HepG2 (cell line): ENCODE data around the gene HBM. TPM values are rescaled to one million over a fixed set of nuclear protein-coding genes. Genes with fewer than 3 reads are reported as not detected.

Experiments used
- AKAP8 ChIP-seq: sonication (generic); formaldehyde crosslinking; IDR thresholded peaks from 2 replicates; pipeline ENCODE4 v1.5.1; 2020; ENCODE audit warnings: mild to moderate bottlenecking, missing genetic modification reagents
- CHD4 ChIP-seq: fragments of 200-600 bp; sonication (generic); IDR thresholded peaks from 2 replicates; pipeline ENCODE4 v1.7.0; 2017; ENCODE audit warnings: mild to moderate bottlenecking, low read length, borderline replicate concordance
- HCFC1 ChIP-seq: fragments of 150-350 bp; IDR thresholded peaks from 2 replicates; pipeline ENCODE4 v1.6.1; 2014; ENCODE audit warnings: low read depth, low read length
- HDAC1 ChIP-seq: sonication (generic); formaldehyde crosslinking; IDR thresholded peaks from 2 replicates; pipeline ENCODE4 v1.5.1; 2020; ENCODE audit warnings: mild to moderate bottlenecking, missing genetic modification reagents
- KLF11 ChIP-seq: IDR thresholded peaks from 2 replicates; pipeline ENCODE4 v1.6.1; 2016; ENCODE audit warnings: missing compliant biosample characterization
- KLF9 ChIP-seq: IDR thresholded peaks from 2 replicates; pipeline ENCODE4 v1.6.1; 2016; ENCODE audit warnings: low read depth
- NCOR1 ChIP-seq: fragments of 200-600 bp; sonication (generic); IDR thresholded peaks from 2 replicates; pipeline ENCODE4 v1.7.0; 2017; ENCODE audit warnings: antibody characterized with exemption, low read length, borderline replicate concordance
- NFIC ChIP-seq: IDR thresholded peaks from 2 replicates; pipeline ENCODE4 v1.6.1; 2012; ENCODE audit warnings: mild to moderate bottlenecking, low read length, inconsistent platforms
- ONECUT2 ChIP-seq: sonication (generic); formaldehyde crosslinking; IDR thresholded peaks from 2 replicates; pipeline ENCODE4 v1.4.0; 2020; ENCODE audit warnings: missing genetic modification reagents
- PHB2 ChIP-seq: fragments of 450-650 bp; IDR thresholded peaks from 2 replicates; pipeline ENCODE4 v1.6.1; 2018; ENCODE audit not compliant: partially characterized antibody
- PHF5A ChIP-seq: IDR thresholded peaks from one replicate; pipeline ENCODE4 v1.6.1; 2018; ENCODE audit warnings: low read depth, missing genetic modification reagents; ENCODE audit not compliant: unreplicated experiment
- PHF8 ChIP-seq: sonication (generic); formaldehyde crosslinking; IDR thresholded peaks from 2 replicates; pipeline ENCODE4 v1.5.0; 2020; ENCODE audit warnings: missing genetic modification reagents
- PLRG1 ChIP-seq: fragments of 450-650 bp; conservative IDR thresholded peaks from 2 replicates; pipeline ENCODE4 v1.6.1; 2016
- TAF1 ChIP-seq: sonication (generic); formaldehyde crosslinking; IDR thresholded peaks from 2 replicates; pipeline ENCODE4 v1.4.0; 2020; ENCODE audit warnings: missing genetic modification reagents
- YY1 ChIP-seq: IDR thresholded peaks from 2 replicates; pipeline ENCODE4 v1.6.1; 2011; ENCODE audit warnings: low read length, low read depth, moderate library complexity, mild to moderate bottlenecking; ENCODE audit not compliant: insufficient read depth, insufficient replicate concordance
- ZNF121 ChIP-seq: sonication (generic); formaldehyde crosslinking; IDR thresholded peaks from 2 replicates; pipeline ENCODE4 v1.5.0; 2020; ENCODE audit warnings: mild to moderate bottlenecking, missing genetic modification reagents
- ZNF260 ChIP-seq: sonication (generic); formaldehyde crosslinking; IDR thresholded peaks from 2 replicates; pipeline ENCODE4 v1.4.0; 2020; ENCODE audit warnings: missing genetic modification reagents, low read depth, mild to moderate bottlenecking, borderline replicate concordance
- ZNF331 ChIP-seq: sonication (generic); formaldehyde crosslinking; IDR thresholded peaks from 2 replicates; pipeline ENCODE4 v1.4.0; 2020; ENCODE audit warnings: missing genetic modification reagents
- ZNF577 ChIP-seq: sonication (generic); formaldehyde crosslinking; IDR thresholded peaks from 2 replicates; pipeline ENCODE4 v1.4.0; 2020; ENCODE audit warnings: mild to moderate bottlenecking, low read depth, missing genetic modification reagents, borderline replicate concordance
- ZSCAN12 ChIP-seq: sonication (generic); formaldehyde crosslinking; IDR thresholded peaks from 2 replicates; pipeline ENCODE4 v1.9.0; 2021; ENCODE audit warnings: mild to moderate bottlenecking, missing genetic modification reagents
- polyA plus RNA-seq, 8 experiments: library from polyadenylated mRNA; depleted of rRNA in 3 of 8; stranded (reverse) in 7 of 8; unstranded in 1 of 8; fragments of >200 nt; fragmentation: Illumina TruSeq in 4 of 8; extraction: Trizol in 4 of 8; gene quantifications; 2 replicates each; pipeline versions ENCODE4 v1.2.1 to v1.2.3, GENCODE V29; 2011 to 2016; ENCODE audit warnings: low read depth in 4 of 8, missing spikeins in 1 of 8, mixed read lengths in 1 of 8; ENCODE audit not compliant: insufficient read depth in 1 of 8
- total RNA-seq, 5 experiments: library from RNA; depleted of rRNA; stranded (reverse); fragments of >200 nt; fragmentation: Illumina TruSeq; extraction: Trizol; gene quantifications; 2 replicates each; pipeline ENCODE4 v1.2.3, GENCODE V29; 2016; ENCODE audit warnings: low read depth in 1 of 5
- TF ChIP-seq, protein P1 (sequence below): IDR thresholded peaks from 2 replicates; pipeline ENCODE4 v1.6.1; 2016; ENCODE audit warnings: missing compliant biosample characterization, missing genetic modification reagents, borderline replicate concordance
- TF ChIP-seq, protein P2 (sequence below): sonication (generic); formaldehyde crosslinking; conservative IDR thresholded peaks from 2 replicates; pipeline ENCODE4 v1.4.0; 2020; ENCODE audit warnings: missing genetic modification reagents
- TF ChIP-seq, protein P3 (sequence below): sonication (generic); formaldehyde crosslinking; IDR thresholded peaks from 2 replicates; pipeline ENCODE4 v1.8.0; 2022; ENCODE audit warnings: missing genetic modification reagents, low read depth, mild to moderate bottlenecking, borderline replicate concordance
- TF ChIP-seq, protein P4 (sequence below): sonication (generic); formaldehyde crosslinking; IDR thresholded peaks from 2 replicates; pipeline ENCODE4 v1.4.0; 2020; ENCODE audit warnings: missing genetic modification reagents
- TF ChIP-seq, protein P5 (sequence below): sonication (generic); formaldehyde crosslinking; IDR thresholded peaks from 2 replicates; pipeline ENCODE4 v1.8.0; 2022; ENCODE audit warnings: missing genetic modification reagents, mild to moderate bottlenecking, inconsistent platforms, borderline replicate concordance

Gene HBM
- total and polyA plus RNA-seq, 2 of the 13 experiments (the other 11 are each of a cell fraction or from before 2014, with no cell fraction given), result not detected

DNA sequence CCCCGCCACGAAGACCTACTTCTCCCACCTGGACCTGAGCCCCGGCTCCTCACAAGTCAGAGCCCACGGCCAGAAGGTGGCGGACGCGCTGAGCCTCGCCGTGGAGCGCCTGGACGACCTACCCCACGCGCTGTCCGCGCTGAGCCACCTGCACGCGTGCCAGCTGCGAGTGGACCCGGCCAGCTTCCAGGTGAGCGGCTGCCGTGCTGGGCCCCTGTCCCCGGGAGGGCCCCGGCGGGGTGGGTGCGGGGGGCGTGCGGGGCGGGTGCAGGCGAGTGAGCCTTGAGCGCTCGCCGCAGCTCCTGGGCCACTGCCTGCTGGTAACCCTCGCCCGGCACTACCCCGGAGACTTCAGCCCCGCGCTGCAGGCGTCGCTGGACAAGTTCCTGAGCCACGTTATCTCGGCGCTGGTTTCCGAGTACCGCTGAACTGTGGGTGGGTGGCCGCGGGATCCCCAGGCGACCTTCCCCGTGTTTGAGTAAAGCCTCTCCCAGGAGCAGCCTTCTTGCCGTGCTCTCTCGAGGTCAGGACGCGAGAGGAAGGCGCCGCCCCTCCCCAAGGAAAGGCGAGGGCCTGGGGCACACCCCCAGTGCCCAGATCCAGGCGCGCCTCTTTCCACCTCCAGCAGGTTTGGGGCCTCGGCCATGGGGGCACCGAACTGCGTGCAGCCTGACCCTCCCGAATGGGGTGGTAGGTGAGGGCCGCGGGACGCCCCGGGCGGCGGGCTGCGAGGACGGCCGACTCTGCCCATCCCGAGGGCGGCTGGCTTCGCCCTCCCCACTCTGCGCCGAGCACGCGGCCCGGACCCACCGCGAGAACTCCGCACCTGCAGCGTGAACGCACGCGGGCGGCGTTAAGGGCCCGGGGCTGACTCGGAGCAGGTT, 15.1 kb downstream of the HBM start (continued):
- TF ChIP-seq YY1 (no peak), CHD4 (no peak), ONECUT2 (CRISPR knock-in tag) (peak; percentile 36; the same call in 1 of the 2 replicates), PLRG1 (no peak), NFIC (no peak), ZNF577 (CRISPR knock-in tag) (no peak; the same call in 1 of the 2 replicates), NCOR1 (no peak), ZNF331 (peak; percentile 92), PHF5A (CRISPR knock-in tag) (no peak), ZSCAN12 (CRISPR knock-in tag) (peak; percentile 99), TAF1 (CRISPR knock-in tag) (peak; percentile 52; the same call in 1 of the 2 replicates), HDAC1 (peak; percentile 82), KLF11 (CRISPR knock-in tag) (peak; percentile 78; the same call in 1 of the 2 replicates), PHB2 (no peak), ZNF260 (CRISPR knock-in tag) (no peak), AKAP8 (CRISPR knock-in tag) (peak; percentile 97), KLF9 (peak; percentile 94), ZNF121 (CRISPR knock-in tag) (peak; percentile 64; the same call in 1 of the 2 replicates), PHF8 (CRISPR knock-in tag) (peak; percentile 65; the same call in 1 of the 2 replicates), HCFC1 (no peak; the same call in 1 of the 2 replicates)
- TF ChIP-seq, protein P1, sequence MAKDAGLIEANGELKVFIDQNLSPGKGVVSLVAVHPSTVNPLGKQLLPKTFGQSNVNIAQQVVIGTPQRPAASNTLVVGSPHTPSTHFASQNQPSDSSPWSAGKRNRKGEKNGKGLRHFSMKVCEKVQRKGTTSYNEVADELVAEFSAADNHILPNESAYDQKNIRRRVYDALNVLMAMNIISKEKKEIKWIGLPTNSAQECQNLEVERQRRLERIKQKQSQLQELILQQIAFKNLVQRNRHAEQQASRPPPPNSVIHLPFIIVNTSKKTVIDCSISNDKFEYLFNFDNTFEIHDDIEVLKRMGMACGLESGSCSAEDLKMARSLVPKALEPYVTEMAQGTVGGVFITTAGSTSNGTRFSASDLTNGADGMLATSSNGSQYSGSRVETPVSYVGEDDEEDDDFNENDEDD (CRISPR knock-in tag), result peak; percentile 98
- TF ChIP-seq, protein P2, sequence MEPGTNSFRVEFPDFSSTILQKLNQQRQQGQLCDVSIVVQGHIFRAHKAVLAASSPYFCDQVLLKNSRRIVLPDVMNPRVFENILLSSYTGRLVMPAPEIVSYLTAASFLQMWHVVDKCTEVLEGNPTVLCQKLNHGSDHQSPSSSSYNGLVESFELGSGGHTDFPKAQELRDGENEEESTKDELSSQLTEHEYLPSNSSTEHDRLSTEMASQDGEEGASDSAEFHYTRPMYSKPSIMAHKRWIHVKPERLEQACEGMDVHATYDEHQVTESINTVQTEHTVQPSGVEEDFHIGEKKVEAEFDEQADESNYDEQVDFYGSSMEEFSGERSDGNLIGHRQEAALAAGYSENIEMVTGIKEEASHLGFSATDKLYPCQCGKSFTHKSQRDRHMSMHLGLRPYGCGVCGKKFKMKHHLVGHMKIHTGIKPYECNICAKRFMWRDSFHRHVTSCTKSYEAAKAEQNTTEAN, result peak; percentile 96
- TF ChIP-seq, protein P3, sequence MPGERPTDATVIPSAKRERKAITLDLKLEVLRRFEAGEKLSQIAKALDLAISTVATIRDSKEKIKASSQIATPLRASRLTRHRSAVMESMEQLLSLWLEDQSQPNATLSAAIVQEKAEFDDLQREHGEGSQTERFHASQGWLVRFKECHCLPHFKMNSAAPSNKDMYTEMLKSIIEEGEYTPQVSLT (CRISPR knock-in tag), result peak; percentile 93; the same call in 1 of the 2 replicates
- TF ChIP-seq, protein P4, sequence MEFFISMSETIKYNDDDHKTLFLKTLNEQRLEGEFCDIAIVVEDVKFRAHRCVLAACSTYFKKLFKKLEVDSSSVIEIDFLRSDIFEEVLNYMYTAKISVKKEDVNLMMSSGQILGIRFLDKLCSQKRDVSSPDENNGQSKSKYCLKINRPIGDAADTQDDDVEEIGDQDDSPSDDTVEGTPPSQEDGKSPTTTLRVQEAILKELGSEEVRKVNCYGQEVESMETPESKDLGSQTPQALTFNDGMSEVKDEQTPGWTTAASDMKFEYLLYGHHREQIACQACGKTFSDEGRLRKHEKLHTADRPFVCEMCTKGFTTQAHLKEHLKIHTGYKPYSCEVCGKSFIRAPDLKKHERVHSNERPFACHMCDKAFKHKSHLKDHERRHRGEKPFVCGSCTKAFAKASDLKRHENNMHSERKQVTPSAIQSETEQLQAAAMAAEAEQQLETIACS (CRISPR knock-in tag), result peak; percentile 81
- TF ChIP-seq, protein P5, sequence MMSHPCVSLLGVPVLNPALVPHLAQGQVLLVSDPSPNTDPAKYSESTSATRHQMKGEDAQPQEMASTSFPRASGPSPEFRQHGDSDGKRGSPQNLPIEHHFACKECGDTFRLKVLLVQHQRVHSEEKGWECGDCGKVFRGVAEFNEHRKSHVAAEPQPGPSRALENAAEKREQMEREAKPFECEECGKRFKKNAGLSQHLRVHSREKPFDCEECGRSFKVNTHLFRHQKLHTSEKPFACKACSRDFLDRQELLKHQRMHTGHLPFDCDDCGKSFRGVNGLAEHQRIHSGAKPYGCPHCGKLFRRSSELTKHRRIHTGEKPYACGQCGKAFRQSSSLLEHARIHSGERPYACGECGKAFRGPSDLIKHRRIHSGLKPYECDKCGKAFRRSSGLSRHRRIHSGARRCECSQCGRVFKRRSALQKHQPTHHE (CRISPR knock-in tag), result peak; percentile 92; the same call in 1 of the 2 replicates
